Upper lobe of left lung (tissue), 6 donors: ENCODE data around the gene CTSZ. TPM values are rescaled to one million over a fixed set of nuclear protein-coding genes. Genes with fewer than 3 reads are reported as not detected.

ENCODE experiments used
- ATAC-seq, 2 donors: fragments of 200-7000 bp; cut with Tn5 transposase; one replicate each; pipeline ENCODE4 v1.9.1; 2022; ENCODE audit warnings: mild to moderate bottlenecking in 2 of 2, moderate library complexity in 2 of 2; ENCODE audit not compliant: low FRiP score in 2 of 2
- DNase-seq, 2 donors: peaks; one replicate each; pipeline ENCODE4 v3.0.0-alpha.2; 2019 to 2020
- H3K27ac ChIP-seq, 4 donors: fragments of 200-600 bp; sonication (generic); one replicate each; pipeline ENCODE4 v1.5.1; 2016 to 2019
- H3K27me3 ChIP-seq, 4 donors: fragments of 200-600 bp; sonication (generic); one replicate each; pipeline ENCODE4 v1.5.1; 2017 to 2019
- H3K36me3 ChIP-seq, 4 donors: fragments of 200-600 bp; sonication (generic); one replicate each; pipeline ENCODE4 v1.5.1; 2016 to 2019
- H3K4me1 ChIP-seq, 4 donors: fragments of 200-600 bp; sonication (generic); one replicate each; pipeline ENCODE4 v1.5.1; 2018 to 2019
- H3K4me3 ChIP-seq, 4 donors: fragments of 200-600 bp; sonication (generic); one replicate each; pipeline ENCODE4 v1.5.1; 2017 to 2019; ENCODE audit warnings: mild to moderate bottlenecking in 2 of 4, moderate library complexity in 1 of 4
- H3K9me3 ChIP-seq, 4 donors: fragments of 200-600 bp; sonication (generic); one replicate each; pipeline ENCODE4 v1.5.1; 2018 to 2019
- CTCF ChIP-seq, 6 experiments: fragments of 450-650 bp in 4 of 6; fragments of 200-600 bp in 2 of 6; sonication (generic) in 2 of 6; IDR thresholded peaks; one replicate each; pipeline ENCODE4 v1.5.1; 2016 to 2019; ENCODE audit warnings: antibody characterized with exemption in 6 of 6
- EP300 ChIP-seq, 4 donors: sonication (generic); formaldehyde crosslinking; IDR thresholded peaks; one replicate each; pipeline ENCODE4 v1.5.1; 2017; ENCODE audit warnings: antibody characterized with exemption in 4 of 4, control low read depth in 2 of 4
- POLR2A ChIP-seq, 4 donors: fragments of 450-650 bp; IDR thresholded peaks; one replicate each; pipeline ENCODE4 v1.5.1; 2016 to 2017; ENCODE audit warnings: antibody characterized with exemption in 4 of 4, mild to moderate bottlenecking in 2 of 4
- POLR2AphosphoS5 ChIP-seq, 2 donors: sonication (generic); formaldehyde crosslinking; IDR thresholded peaks; one replicate each; pipeline ENCODE4 v1.5.1; 2017; ENCODE audit warnings: antibody characterized with exemption in 2 of 2
- WGBS, 2 donors: methylation state at CpG; one replicate each; pipeline ENCODE4 v1.1.5; 2017 to 2018; 5-methylcytosine and 5-hydroxymethylcytosine counted together
- total RNA-seq, 6 donors: library from RNA; depleted of rRNA in 4 of 6; stranded (reverse); fragments of >200 nt in 4 of 6; gene quantifications; one replicate each; pipeline versions ENCODE4 v1.1.0 to v1.2.1, GENCODE V29; 2016 to 2021
- donor health status: DM: no; HTN: no; CAD: no; lungs with moderate emphysema.
- donor health status: DM: no; HTN: yes; CAD: no; lungs with severe emphysema.

CTSZ gene
- total RNA-seq, 6 donors from 2014 or later: 196 to 503 (median 397) TPM

- Histone ChIP-seq H3K9me3 (no peaks in the 10 kb centered on the region), H3K4me1 (peaks cover 0 to 3% (median under 1%) of the 10 kb centered on the region in 4 donors), H3K27ac (no peak overlapping the region), H3K27me3 (no peaks in the 10 kb centered on the region), H3K36me3 (peaks cover 31 to 93% (median 77%) of the 10 kb centered on the region in 4 donors), H3K4me3 (no peak overlapping the region)
- TF ChIP-seq EP300 (IDR thresholded peaks at IDR 0.05) (no peak), CTCF (IDR thresholded peaks at IDR 0.05) (no peak), POLR2AphosphoS5 (IDR thresholded peaks at IDR 0.05) (no peak), POLR2A (IDR thresholded peaks at IDR 0.05) (no peak)
- ATAC-seq: no peak
- WGBS, 2 donors: 94 to 97% methylated on average over 11 of the region's 11 CpGs
- peak in 1 of 2 donors; percentile 47 for DNase-seq
Measured at GRCh38 chr20:58998656-58999055, 8.4 kb downstream of the CTSZ start.

- Histone ChIP-seq H3K36me3 (peaks cover 38 to 99% (median 83%) of the 10 kb centered on the region in 4 donors), H3K27ac (no peak overlapping the region), H3K4me1 (no peaks in the 10 kb centered on the region), H3K9me3 (no peaks in the 10 kb centered on the region), H3K4me3 (no peak overlapping the region), H3K27me3 (no peaks in the 10 kb centered on the region)
- no peak for ATAC-seq
- peak in 1 of 2 donors; percentile 28 for DNase-seq
- TF ChIP-seq EP300 (IDR thresholded peaks at IDR 0.05): no peak
- no peak for TF ChIP-seq POLR2AphosphoS5 (IDR thresholded peaks at IDR 0.05)
- TF ChIP-seq CTCF (IDR thresholded peaks at IDR 0.05): no peak
- no peak for TF ChIP-seq POLR2A (IDR thresholded peaks at IDR 0.05)
- WGBS, 2 donors: 92 to 95% methylated on average over 24 of the region's 24 CpGs
Measured at GRCh38 chr20:58997141-58997770, 9.8 kb downstream of the CTSZ start.

- WGBS, 2 donors: 91 to 94% methylated on average over 10 to 12 of the region's 12 CpGs
- Histone ChIP-seq H3K27me3 (no peaks in the 10 kb centered on the region), H3K27ac (no peak overlapping the region), H3K4me3 (no peak overlapping the region), H3K9me3 (no peaks in the 10 kb centered on the region), H3K36me3 (peaks cover 44 to 99% (median 84%) of the 10 kb centered on the region in 4 donors), H3K4me1 (no peaks in the 10 kb centered on the region)
- TF ChIP-seq EP300 (IDR thresholded peaks at IDR 0.05) (no peak), CTCF (IDR thresholded peaks at IDR 0.05) (no peak), POLR2AphosphoS5 (IDR thresholded peaks at IDR 0.05) (no peak), POLR2A (IDR thresholded peaks at IDR 0.05) (no peak)
- ATAC-seq: no peak
- DNase-seq: no peak
Measured at GRCh38 chr20:58996226-58996611, 10.8 kb downstream of the CTSZ start.

- H3K27me3 ChIP-seq: no peaks in the 10 kb centered on the region
- no peaks in the 10 kb centered on the region for H3K9me3 ChIP-seq
- no peak overlapping the region for H3K4me3 ChIP-seq
- no peak for TF ChIP-seq POLR2AphosphoS5 (IDR thresholded peaks at IDR 0.05)
- TF ChIP-seq EP300 (IDR thresholded peaks at IDR 0.05): no peak
- TF ChIP-seq CTCF (IDR thresholded peaks at IDR 0.05): no peak
- no peak for TF ChIP-seq POLR2A (IDR thresholded peaks at IDR 0.05)
- H3K4me1 ChIP-seq: no peaks in the 10 kb centered on the region
- H3K27ac ChIP-seq: no peak overlapping the region
- DNase-seq: peak in 1 of 2 donors; percentile 42
- ATAC-seq: no peak
- peaks cover 40 to 99% (median 84%) of the 10 kb centered on the region in 4 donors for H3K36me3 ChIP-seq
- WGBS, 2 donors: 78 to 90% methylated on average over 18 of the region's 18 CpGs
Measured at GRCh38 chr20:58995461-58996225, 11.4 kb downstream of the CTSZ start.
